HFFc6 (cell line): ENCODE measurements around the gene SSTR3. TPM values are rescaled to one million over a fixed set of nuclear protein-coding genes. Genes with fewer than 3 reads are reported as not detected.
"Not testable (repeated sequence)": the region's sequence is repeated elsewhere in the genome, so short reads cannot be mapped to it uniquely, and the experiment has no call there.

Experiments
- DNase-seq: peaks from one replicate; pipeline ENCODE4 v3.0.0-alpha.2; 2018
- H3K27ac Mint-ChIP-seq: 2 replicates; pipeline ENCODE4 v1.8.0; 2020; ENCODE audit warnings: mild to moderate bottlenecking, mixed read lengths
- H3K27me3 Mint-ChIP-seq: 2 replicates; pipeline ENCODE4 v1.8.0; 2021; ENCODE audit warnings: mild to moderate bottlenecking, moderate library complexity, mixed read lengths; ENCODE audit not compliant: insufficient read depth
- H3K36me3 Mint-ChIP-seq: 2 replicates; pipeline ENCODE4 v1.8.0; 2021; ENCODE audit warnings: low read depth, mixed read lengths
- H3K4me1 Mint-ChIP-seq: 2 replicates; pipeline ENCODE4 v1.8.0; 2020; ENCODE audit warnings: low read depth, mixed read lengths
- H3K4me3 Mint-ChIP-seq: 2 replicates; pipeline ENCODE4 v1.8.0; 2020; ENCODE audit warnings: mild to moderate bottlenecking, moderate library complexity, mixed read lengths
- H3K9me3 Mint-ChIP-seq: 2 replicates; pipeline ENCODE4 v1.8.0; 2020; ENCODE audit warnings: mild to moderate bottlenecking, mixed read lengths
- total RNA-seq, 6 experiments: library from RNA; stranded (reverse); fragmentation: NEBNext Ultra II Directional; extraction: Animal tissue kit (Norgen Biotek cat#: 25700); gene quantifications; 2 replicates in 1 of 6; 3 replicates in 5 of 6; pipeline ENCODE4 v1.2.3, GENCODE V29; 2021
- TF ChIP-seq, protein P1 (sequence below): fragments of 200-600 bp; sonication (generic); IDR thresholded peaks from 2 replicates; pipeline ENCODE4 v1.5.0; 2021; ENCODE audit warnings: antibody characterized with exemption, mild to moderate bottlenecking

SSTR3 gene
- total RNA-seq, 6 experiments from 2014 or later = not detected

DNA sequence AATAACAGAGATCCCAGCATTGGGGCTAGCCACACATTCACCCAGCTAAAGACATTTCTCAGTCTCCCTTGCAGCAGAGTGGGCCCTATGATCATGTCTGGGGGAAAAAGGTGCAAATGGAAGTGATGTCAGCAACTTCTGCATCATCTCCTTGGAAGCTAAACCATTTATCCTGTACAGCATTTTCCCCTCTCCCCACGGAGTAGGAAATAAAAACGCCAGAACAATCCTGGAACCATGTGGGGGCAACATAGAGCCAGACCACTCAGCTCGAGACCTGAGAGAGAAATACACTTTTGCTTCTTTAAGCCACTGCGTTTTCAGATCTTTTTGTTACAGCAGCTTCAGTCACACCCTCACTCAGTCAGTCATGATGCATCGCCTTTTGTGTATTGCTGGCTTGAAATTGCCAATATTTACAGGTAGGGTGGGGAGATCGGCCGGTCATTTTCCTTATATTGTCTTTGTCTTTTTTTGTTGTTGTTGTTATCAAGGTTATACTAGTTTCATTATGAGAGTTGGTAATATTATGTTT, 40.9 kb upstream of the SSTR3 start:
- Mint-ChIP-seq H3K27me3 (peaks cover 14% of the 10 kb centered on the region), H3K4me1 (peaks cover 41% of the 10 kb centered on the region)

DNA sequence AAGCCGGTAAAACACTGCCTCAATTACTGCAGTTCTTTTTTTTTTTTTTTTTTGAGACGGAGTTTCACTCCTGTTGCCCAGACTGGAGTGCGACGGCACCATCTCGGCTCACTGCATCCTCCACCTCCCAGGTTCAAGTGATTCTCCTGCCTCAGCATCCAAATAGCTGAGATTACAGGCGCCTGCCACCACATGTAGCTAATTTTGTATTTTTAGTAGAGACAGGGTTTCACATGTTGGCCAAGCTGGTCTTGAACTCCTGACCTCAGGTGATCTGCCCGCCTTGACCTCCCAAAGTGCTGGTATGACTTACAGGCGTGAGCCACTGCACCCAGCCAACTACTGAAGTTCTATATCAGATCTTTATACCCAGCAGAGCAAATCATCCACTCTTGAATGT, 39.6 kb upstream of the SSTR3 start:
- Mint-ChIP-seq H3K27me3 (peaks cover 12% of the 10 kb centered on the region), H3K4me1 (peaks cover 37% of the 10 kb centered on the region)
- H3K27ac Mint-ChIP-seq, H3K9me3 Mint-ChIP-seq, H3K36me3 Mint-ChIP-seq, H3K4me3 Mint-ChIP-seq, DNase-seq: not testable (repeated sequence)

More for the DNA sequence above, 40.9 kb upstream of the SSTR3 start:
- Mint-ChIP-seq H3K4me3 (no peak overlapping the region), H3K36me3 (no peaks in the 10 kb centered on the region), H3K27ac (no peak overlapping the region), H3K9me3 (no peaks in the 10 kb centered on the region)
- TF ChIP-seq, protein P1, sequence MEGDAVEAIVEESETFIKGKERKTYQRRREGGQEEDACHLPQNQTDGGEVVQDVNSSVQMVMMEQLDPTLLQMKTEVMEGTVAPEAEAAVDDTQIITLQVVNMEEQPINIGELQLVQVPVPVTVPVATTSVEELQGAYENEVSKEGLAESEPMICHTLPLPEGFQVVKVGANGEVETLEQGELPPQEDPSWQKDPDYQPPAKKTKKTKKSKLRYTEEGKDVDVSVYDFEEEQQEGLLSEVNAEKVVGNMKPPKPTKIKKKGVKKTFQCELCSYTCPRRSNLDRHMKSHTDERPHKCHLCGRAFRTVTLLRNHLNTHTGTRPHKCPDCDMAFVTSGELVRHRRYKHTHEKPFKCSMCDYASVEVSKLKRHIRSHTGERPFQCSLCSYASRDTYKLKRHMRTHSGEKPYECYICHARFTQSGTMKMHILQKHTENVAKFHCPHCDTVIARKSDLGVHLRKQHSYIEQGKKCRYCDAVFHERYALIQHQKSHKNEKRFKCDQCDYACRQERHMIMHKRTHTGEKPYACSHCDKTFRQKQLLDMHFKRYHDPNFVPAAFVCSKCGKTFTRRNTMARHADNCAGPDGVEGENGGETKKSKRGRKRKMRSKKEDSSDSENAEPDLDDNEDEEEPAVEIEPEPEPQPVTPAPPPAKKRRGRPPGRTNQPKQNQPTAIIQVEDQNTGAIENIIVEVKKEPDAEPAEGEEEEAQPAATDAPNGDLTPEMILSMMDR = peak; percentile 25; the same call in 1 of the 2 replicates
- DNase-seq = no peak

DNA sequence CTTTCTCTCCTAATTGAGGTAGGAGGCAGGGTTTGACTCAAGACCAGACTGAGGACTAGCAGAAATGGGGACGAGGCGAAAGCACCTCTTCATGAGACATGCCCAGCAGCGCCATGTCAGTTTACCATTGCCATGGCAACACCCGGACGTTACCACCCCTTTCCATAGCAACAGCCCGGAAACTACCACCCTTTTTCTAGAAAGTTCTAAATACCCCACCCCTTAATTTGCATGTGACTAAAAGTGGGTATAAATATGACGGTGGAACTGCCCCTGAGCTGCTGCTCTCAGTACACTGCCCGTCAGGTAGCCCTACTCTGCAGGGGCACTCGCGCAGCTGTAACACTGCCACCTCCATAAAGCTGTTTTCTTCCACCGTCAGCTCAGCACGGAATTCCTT, 37.7 kb upstream of the SSTR3 start:
- no peaks in the 10 kb centered on the region for H3K9me3 Mint-ChIP-seq
- no peak for DNase-seq
- peaks cover 30% of the 10 kb centered on the region for H3K4me1 Mint-ChIP-seq
- no peak overlapping the region for H3K27ac Mint-ChIP-seq
- peaks cover 6% of the 10 kb centered on the region for H3K27me3 Mint-ChIP-seq
- no peaks in the 10 kb centered on the region for H3K36me3 Mint-ChIP-seq
- TF ChIP-seq, protein P1 = no peak
- H3K4me3 Mint-ChIP-seq = no peak overlapping the region

DNA sequence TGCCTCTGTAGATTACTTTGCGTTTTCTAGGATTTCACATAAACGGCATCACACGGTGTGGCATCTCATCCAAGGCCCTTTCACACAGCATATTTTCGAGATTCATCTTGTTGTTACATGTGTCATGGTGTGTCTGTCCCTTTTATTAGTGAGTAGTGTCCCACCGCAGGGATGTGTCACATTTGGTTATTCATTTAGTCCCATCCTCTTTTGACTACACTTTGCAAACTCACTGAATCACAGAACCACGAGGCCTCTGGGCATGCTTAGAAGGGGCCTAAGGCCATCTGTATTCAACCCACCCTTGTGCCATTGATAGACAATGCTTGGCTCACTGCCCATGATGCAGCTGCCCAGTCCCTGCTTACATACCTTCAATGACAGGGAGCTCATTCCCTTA, 36.0 kb upstream of the SSTR3 start:
- TF ChIP-seq, protein P1 = no peak
- H3K9me3 Mint-ChIP-seq = no peaks in the 10 kb centered on the region
- H3K4me1 Mint-ChIP-seq = peaks cover 23% of the 10 kb centered on the region
- H3K27ac Mint-ChIP-seq = no peak overlapping the region
- peaks cover 6% of the 10 kb centered on the region for H3K27me3 Mint-ChIP-seq
- no peak for DNase-seq
- H3K36me3 Mint-ChIP-seq = no peaks in the 10 kb centered on the region
- H3K4me3 Mint-ChIP-seq = no peak overlapping the region

DNA sequence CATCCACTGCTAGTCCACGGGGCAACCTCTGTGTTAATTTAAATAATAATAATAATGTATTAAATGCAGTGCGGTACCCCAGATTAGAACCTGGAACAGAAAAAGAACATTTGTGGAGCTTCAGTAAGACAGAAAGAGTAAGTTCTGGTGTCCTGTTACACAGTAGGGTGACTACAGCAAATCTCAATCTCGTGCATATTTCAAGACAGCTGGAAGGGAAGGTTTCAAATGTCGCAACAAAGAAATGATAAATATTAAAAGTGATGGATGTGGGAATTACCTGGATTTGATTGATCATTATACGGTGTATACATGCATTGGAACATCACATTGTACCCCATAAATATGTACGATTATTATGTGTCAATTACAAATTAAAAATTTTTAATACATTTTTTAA, 33.5 kb upstream of the SSTR3 start:
- H3K4me3 Mint-ChIP-seq = no peak overlapping the region
- H3K4me1 Mint-ChIP-seq = peaks cover 26% of the 10 kb centered on the region
- H3K27me3 Mint-ChIP-seq = peaks cover 6% of the 10 kb centered on the region
- no peak for DNase-seq
- H3K36me3 Mint-ChIP-seq = no peaks in the 10 kb centered on the region
- TF ChIP-seq, protein P1 = no peak
- no peak overlapping the region for H3K27ac Mint-ChIP-seq
- no peaks in the 10 kb centered on the region for H3K9me3 Mint-ChIP-seq

DNA sequence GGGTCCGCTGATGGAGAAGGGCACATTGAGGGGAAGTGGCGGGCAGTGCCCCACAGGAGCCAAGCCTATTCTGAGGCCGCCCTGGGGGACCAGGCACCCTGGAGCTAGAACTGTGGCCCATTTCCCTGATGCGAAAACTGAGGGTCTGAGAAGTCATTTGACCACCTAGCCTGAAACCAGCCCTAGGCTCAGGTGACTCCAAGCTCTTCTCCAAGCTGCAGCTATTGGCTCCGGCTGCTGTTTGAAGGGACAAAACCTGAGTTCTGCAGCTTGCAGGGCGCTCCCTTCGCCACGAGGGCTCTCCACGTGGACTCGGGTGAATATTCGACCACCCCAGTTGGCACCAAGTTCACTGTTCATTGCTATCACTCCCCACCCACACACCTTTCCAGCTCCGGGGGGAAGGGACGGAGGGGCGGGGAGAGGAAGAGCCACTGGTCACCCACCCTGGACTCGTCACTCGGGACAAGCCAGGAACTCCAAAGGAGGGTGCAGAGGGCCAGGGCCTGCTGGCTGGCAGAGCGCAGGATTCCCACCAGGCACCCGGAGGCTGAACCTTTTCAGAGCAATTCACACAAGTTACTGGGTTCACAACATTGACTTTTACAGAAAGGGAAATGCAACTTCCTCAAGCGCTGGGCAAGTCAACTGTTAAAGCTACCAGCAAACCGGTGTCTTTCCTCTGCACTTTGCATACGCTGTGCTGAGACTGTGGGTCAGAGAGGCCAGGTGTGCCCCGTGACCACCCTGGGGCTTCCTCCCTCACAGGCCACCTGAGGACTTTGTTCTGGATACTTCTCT, 32.8 kb upstream of the SSTR3 start:
- DNase-seq = no peak
- Mint-ChIP-seq H3K4me1 (peaks cover 26% of the 10 kb centered on the region), H3K9me3 (no peaks in the 10 kb centered on the region), H3K36me3 (no peaks in the 10 kb centered on the region), H3K4me3 (no peak overlapping the region), H3K27ac (0 out of 2 replicates have a peak overlapping the region, but pooled peaks have one; percentile 25), H3K27me3 (peaks cover 6% of the 10 kb centered on the region)
- TF ChIP-seq, protein P1 = no peak
